Ishikawa (cell line): ENCODE results near the gene ENOX1.

Experiments used
- CEBPB ChIP-seq: IDR thresholded peaks from 2 replicates; pipeline ENCODE4 v1.6.1; 2012
- CREB1 ChIP-seq: IDR thresholded peaks from 2 replicates; pipeline ENCODE4 v1.6.1; 2012; ENCODE audit warnings: low read depth
- EGR1 ChIP-seq: IDR thresholded peaks from 2 replicates; pipeline ENCODE4 v1.6.1; 2012
- EP300 ChIP-seq: IDR thresholded peaks from 2 replicates; pipeline ENCODE4 v1.6.1; 2012; ENCODE audit warnings: borderline replicate concordance
- FOXM1 ChIP-seq: IDR thresholded peaks from 2 replicates; pipeline ENCODE4 v1.6.1; 2012; ENCODE audit warnings: low read depth, borderline replicate concordance
- NFIC ChIP-seq: IDR thresholded peaks from 2 replicates; pipeline ENCODE4 v1.6.1; 2012
- RAD21 ChIP-seq: IDR thresholded peaks from 2 replicates; pipeline ENCODE4 v1.6.1; 2012; ENCODE audit warnings: low read depth
- REST ChIP-seq: IDR thresholded peaks from 2 replicates; pipeline ENCODE4 v1.6.1; 2012; ENCODE audit warnings: low read depth, mild to moderate bottlenecking
- TAF1 ChIP-seq: IDR thresholded peaks from 2 replicates; pipeline ENCODE4 v1.6.1; 2012; ENCODE audit warnings: low read depth, mild to moderate bottlenecking
- TCF12 ChIP-seq: IDR thresholded peaks from 2 replicates; pipeline ENCODE4 v1.6.1; 2012; ENCODE audit warnings: low read depth
- TEAD4 ChIP-seq: IDR thresholded peaks from 2 replicates; pipeline ENCODE4 v1.6.1; 2012
- USF1 ChIP-seq: IDR thresholded peaks from 2 replicates; pipeline ENCODE4 v1.6.1; 2012
- YY1 ChIP-seq: IDR thresholded peaks from 2 replicates; pipeline ENCODE4 v1.6.1; 2012; ENCODE audit warnings: low read depth
- ZBTB7A ChIP-seq: IDR thresholded peaks from 2 replicates; pipeline ENCODE4 v1.6.1; 2012; ENCODE audit warnings: low read depth
- TF ChIP-seq, protein P1 (sequence below): IDR thresholded peaks from 2 replicates; pipeline ENCODE4 v1.6.1; 2012

ENOX1 gene

DNA sequence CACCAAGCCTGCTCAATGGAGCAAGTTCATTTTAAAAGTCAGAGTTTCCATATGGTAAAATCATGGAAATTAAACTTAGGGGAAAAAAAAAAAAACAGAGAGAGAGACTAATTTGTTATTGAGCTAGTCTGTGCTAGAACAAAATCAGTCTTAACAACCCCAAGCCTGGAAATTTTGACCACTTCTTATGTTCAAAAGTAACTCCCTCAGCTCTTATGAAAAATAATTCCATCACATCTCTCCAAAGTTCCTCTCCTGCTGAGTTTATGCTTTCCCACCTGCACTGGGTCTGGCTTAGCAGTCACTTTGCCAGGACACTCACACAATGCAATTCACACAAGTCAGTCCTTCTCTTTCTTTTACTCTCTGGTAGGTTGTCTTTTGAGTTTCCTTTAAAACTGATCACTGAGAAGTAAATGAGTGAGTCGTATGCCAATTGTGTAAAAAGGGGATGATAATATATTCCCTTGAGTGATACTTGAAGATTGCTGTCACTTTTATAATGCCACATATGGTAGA, 92.6 kb downstream of the ENOX1 start:
- TF ChIP-seq RAD21 (no peak), ZBTB7A (no peak)

DNA sequence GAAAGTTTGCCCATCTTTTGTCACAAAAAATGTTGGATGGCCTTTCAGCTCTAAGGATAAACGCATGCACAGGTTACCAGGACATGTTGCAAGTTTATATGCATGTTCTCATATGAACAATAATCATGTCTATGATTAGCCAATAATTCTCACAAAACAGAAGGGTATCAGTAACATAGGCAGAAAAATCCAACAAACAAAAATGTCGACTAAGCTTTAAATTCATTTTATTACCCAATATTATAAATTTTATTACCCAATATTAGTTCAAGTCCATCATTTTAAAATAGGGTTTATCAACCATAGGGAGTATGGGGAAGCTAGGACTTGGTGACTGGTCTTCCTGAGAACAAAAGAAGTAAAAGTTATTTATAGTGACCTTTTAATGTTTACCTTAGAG, 93.1 kb downstream of the ENOX1 start:
- no peak for TF ChIP-seq EGR1
- no peak for TF ChIP-seq RAD21
- TF ChIP-seq, protein P1, sequence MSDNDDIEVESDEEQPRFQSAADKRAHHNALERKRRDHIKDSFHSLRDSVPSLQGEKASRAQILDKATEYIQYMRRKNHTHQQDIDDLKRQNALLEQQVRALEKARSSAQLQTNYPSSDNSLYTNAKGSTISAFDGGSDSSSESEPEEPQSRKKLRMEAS = no peak
- no peak for TF ChIP-seq CEBPB
- TF ChIP-seq TCF12 = no peak
- TF ChIP-seq YY1 = no peak
- TF ChIP-seq REST = no peak
- no peak for TF ChIP-seq ZBTB7A
- TF ChIP-seq TEAD4 = no peak
- no peak for TF ChIP-seq EP300
- no peak for TF ChIP-seq USF1
- no peak for TF ChIP-seq FOXM1
- no peak for TF ChIP-seq CREB1
- TF ChIP-seq TAF1 = no peak
- TF ChIP-seq NFIC = no peak

- TF ChIP-seq ZBTB7A (no peak), CREB1 (no peak), YY1 (no peak), TCF12 (no peak), RAD21 (no peak), EP300 (no peak), TAF1 (no peak), REST (no peak), EGR1 (no peak), FOXM1 (no peak), CEBPB (no peak), USF1 (no peak), NFIC (no peak), TEAD4 (no peak)
- TF ChIP-seq, protein P1 = no peak
Measured at GRCh38 chr13:43688227-43688907, 98.4 kb downstream of the ENOX1 start.

GRCh38 chr13:43687038-43687437, 99.7 kb downstream of the ENOX1 start:
- TF ChIP-seq, protein P1 = no peak
- TF ChIP-seq USF1 (no peak), CREB1 (no peak), EGR1 (no peak), TEAD4 (no peak), NFIC (no peak), YY1 (no peak)

- TF ChIP-seq EP300 (no peak), CREB1 (no peak), TAF1 (no peak), REST (no peak), ZBTB7A (no peak), YY1 (no peak), NFIC (no peak), CEBPB (no peak), RAD21 (no peak), TCF12 (no peak), TEAD4 (no peak), USF1 (no peak), EGR1 (no peak), FOXM1 (no peak)
- TF ChIP-seq, protein P1 = no peak
Measured at GRCh38 chr13:43686557-43686956, 100.2 kb downstream of the ENOX1 start.
